ENCODE results near the gene TRAF1. TPM values are rescaled to one million over a fixed set of nuclear protein-coding genes. Genes with fewer than 3 reads are reported as not detected.
A peak's percentile ranks its signal among the peaks of the same experiment; 100 is the strongest.

The TRAF1 gene
- total and polyA plus RNA-seq, 4 donors, result 3.9 to 23.1 (median 6.1) TPM

- TF ChIP-seq CTCF (IDR thresholded peaks at IDR 0.05; ENCODE audit: control extremely low read depth, extremely low read depth), result no peak
- no peak overlapping the region for H3K9ac ChIP-seq (ENCODE audit: insufficient read depth in 1 of 2, low read length in 2 of 2)
- 96 to 97% methylated on average over 4 of the region's 4 CpGs for WGBS, 2 donors
Measured at GRCh38 chr9:120917929-120918762, 8.4 kb downstream of the TRAF1 start.

GRCh38 chr9:120916991-120917880 is 9.4 kb downstream of the TRAF1 start:
- Histone ChIP-seq H3K36me3 (ENCODE audit: control insufficient read depth in 4 of 4, insufficient read depth in 4 of 4, low read length in 4 of 4) (peaks cover 0 to 5% (median 2%) of the 10 kb centered on the region in 4 donors), H3K9ac (ENCODE audit: insufficient read depth in 1 of 2, low read length in 2 of 2) (no peak overlapping the region), H3K9me3 (ENCODE audit: control insufficient read depth in 4 of 4, insufficient read depth in 3 of 4, low read length in 3 of 4) (peaks cover 0 to 4% (median 1%) of the 10 kb centered on the region in 4 donors), H3K4me1 (ENCODE audit: control insufficient read depth in 5 of 5, insufficient read depth in 5 of 5, low read length in 5 of 5) (peaks cover 0 to 41% (median 15%) of the 10 kb centered on the region in 5 donors), H3K27me3 (ENCODE audit: control insufficient read depth in 3 of 3, insufficient read depth in 3 of 3, low read length in 2 of 3) (no peaks in the 10 kb centered on the region), H3K4me3 (no peak overlapping the region), H3K27ac (ENCODE audit: low read depth in 1 of 2, low read length in 1 of 2) (peak overlapping the region in 1 of 2 donors; percentile 55)
- ATAC-seq (ENCODE audit: insufficient read depth, low FRiP score), result no peak
- no peak for DNase-seq
- TF ChIP-seq CTCF (IDR thresholded peaks at IDR 0.05; ENCODE audit: control extremely low read depth, extremely low read depth), result no peak
- WGBS, 2 donors, result 90 to 96% methylated on average over 8 of the region's 8 CpGs

More at GRCh38 chr9:120917929-120918762, 8.4 kb downstream of the TRAF1 start:
- Histone ChIP-seq H3K9me3 (ENCODE audit: control insufficient read depth in 4 of 4, insufficient read depth in 3 of 4, low read length in 3 of 4) (peaks cover 0 to 4% (median 1%) of the 10 kb centered on the region in 4 donors), H3K36me3 (ENCODE audit: control insufficient read depth in 4 of 4, insufficient read depth in 4 of 4, low read length in 4 of 4) (peaks cover 0 to 3% (median under 1%) of the 10 kb centered on the region in 4 donors), H3K27ac (ENCODE audit: low read depth in 1 of 2, low read length in 1 of 2) (peak overlapping the region in 1 of 2 donors; percentile 71), H3K27me3 (ENCODE audit: control insufficient read depth in 3 of 3, insufficient read depth in 3 of 3, low read length in 2 of 3) (no peaks in the 10 kb centered on the region), H3K4me3 (no peak overlapping the region), H3K4me1 (ENCODE audit: control insufficient read depth in 5 of 5, insufficient read depth in 5 of 5, low read length in 5 of 5) (peaks cover 0 to 45% (median 17%) of the 10 kb centered on the region in 5 donors)
- ATAC-seq (ENCODE audit: insufficient read depth, low FRiP score) (no peak), DNase-seq (no peak)

GRCh38 chr9:120916588-120916987 is 10.0 kb downstream of the TRAF1 start:
- Histone ChIP-seq H3K27ac (ENCODE audit: low read depth in 1 of 2, low read length in 1 of 2) (peak overlapping the region in 1 of 2 donors; percentile 55), H3K9me3 (ENCODE audit: control insufficient read depth in 4 of 4, insufficient read depth in 3 of 4, low read length in 3 of 4) (peaks cover 0 to 4% (median 1%) of the 10 kb centered on the region in 4 donors), H3K4me1 (ENCODE audit: control insufficient read depth in 5 of 5, insufficient read depth in 5 of 5, low read length in 5 of 5) (peaks cover 0 to 35% (median 15%) of the 10 kb centered on the region in 5 donors), H3K9ac (ENCODE audit: insufficient read depth in 1 of 2, low read length in 2 of 2) (no peak overlapping the region), H3K36me3 (ENCODE audit: control insufficient read depth in 4 of 4, insufficient read depth in 4 of 4, low read length in 4 of 4) (peaks cover 0 to 5% (median 2%) of the 10 kb centered on the region in 4 donors), H3K4me3 (no peak overlapping the region), H3K27me3 (ENCODE audit: control insufficient read depth in 3 of 3, insufficient read depth in 3 of 3, low read length in 2 of 3) (no peaks in the 10 kb centered on the region)
- no peak for TF ChIP-seq CTCF (IDR thresholded peaks at IDR 0.05; ENCODE audit: control extremely low read depth, extremely low read depth)
- ATAC-seq (ENCODE audit: insufficient read depth, low FRiP score) (peak; percentile 31), DNase-seq (peak; percentile 75 to 89 (median 79))
- WGBS, 2 donors, result 49 to 54% methylated on average over 3 of the region's 3 CpGs
